Lower leg skin (tissue), 4 donors: ENCODE data around the gene PIK3CA. TPM values are rescaled to one million over a fixed set of nuclear protein-coding genes. Genes with fewer than 3 reads are reported as not detected.

Source experiments
- DNase-seq, 2 donors: peaks; one replicate each; pipeline ENCODE4 v3.0.0-alpha.2; 2019; ENCODE audit warnings: low spot score in 2 of 2
- H3K4me3 ChIP-seq: fragments of 200-600 bp; sonication (generic); 2 replicates; pipeline ENCODE4 v1.5.1; 2017; ENCODE audit warnings: mild to moderate bottlenecking, low read depth; ENCODE audit not compliant: poor library complexity, severe bottlenecking
- CTCF ChIP-seq, 3 donors: fragments of 450-650 bp; IDR thresholded peaks; one replicate each; pipeline ENCODE4 v1.5.1; 2016; ENCODE audit warnings: antibody characterized with exemption in 3 of 3, mild to moderate bottlenecking in 3 of 3, moderate library complexity in 2 of 3
- POLR2A ChIP-seq, 2 donors: fragments of 450-650 bp; IDR thresholded peaks; one replicate each; pipeline ENCODE4 v1.6.1; 2016 to 2017; ENCODE audit warnings: antibody characterized with exemption in 2 of 2, mild to moderate bottlenecking in 1 of 2, moderate library complexity in 1 of 2
- WGBS, 2 donors: methylation state at CpG; one replicate each; pipeline ENCODE4 v1.1.5; 2018; 5-methylcytosine and 5-hydroxymethylcytosine counted together
- intact Hi-C: fragments of 100-400 bp; cut with DNase I; formaldehyde crosslinking; loops from one replicate; pipeline ENCODE4 v1.15.0; 2023; ENCODE audit warnings: low total_unique reads
- total RNA-seq, 4 donors: library from RNA; depleted of rRNA; stranded (reverse); fragments of >200 nt; gene quantifications; one replicate each; pipeline ENCODE4 v1.1.0, GENCODE V29; 2016

The PIK3CA gene
- total RNA-seq, 4 donors from 2014 or later = 18.4 to 22.4 (median 21.3) TPM

- no peak for DNase-seq
- intact Hi-C loops = no loop called here
- WGBS, 2 donors = 81 to 90% methylated on average over 2 of the region's 2 CpGs
- TF ChIP-seq POLR2A (IDR thresholded peaks at IDR 0.05) (no peak), CTCF (IDR thresholded peaks at IDR 0.05) (no peak)
- H3K4me3 ChIP-seq = no peak overlapping the region
Measured at GRCh38 chr3:179223548-179223947, 75.4 kb downstream of the PIK3CA start.

GRCh38 chr3:179224584-179224983 is 76.4 kb downstream of the PIK3CA start:
- TF ChIP-seq CTCF (IDR thresholded peaks at IDR 0.05) (no peak), POLR2A (IDR thresholded peaks at IDR 0.05) (no peak)
- WGBS, 2 donors = 93 to 96% methylated on average over 1 of the region's 1 CpG
- H3K4me3 ChIP-seq = no peak overlapping the region
- DNase-seq = no peak
- intact Hi-C loops = no loop called here

GRCh38 chr3:179227349-179227748 is 79.2 kb downstream of the PIK3CA start:
- 94 to 95% methylated on average over 3 of the region's 3 CpGs for WGBS, 2 donors
- TF ChIP-seq CTCF (IDR thresholded peaks at IDR 0.05) (no peak), POLR2A (IDR thresholded peaks at IDR 0.05) (no peak)
- intact Hi-C loops = no loop called here
- no peak for DNase-seq
- no peak overlapping the region for H3K4me3 ChIP-seq

GRCh38 chr3:179229177-179229576 is 81.0 kb downstream of the PIK3CA start:
- DNase-seq = no peak
- TF ChIP-seq POLR2A (IDR thresholded peaks at IDR 0.05) = no peak
- no peak for TF ChIP-seq CTCF (IDR thresholded peaks at IDR 0.05)
- no peak overlapping the region for H3K4me3 ChIP-seq
- WGBS, 2 donors = 67 to 78% methylated on average over 5 of the region's 5 CpGs
- intact Hi-C loops = no loop called here

GRCh38 chr3:179233043-179233442 is 84.9 kb downstream of the PIK3CA start:
- 95 to 97% methylated on average over 3 of the region's 3 CpGs for WGBS, 2 donors
- intact Hi-C loops = no loop called here
- H3K4me3 ChIP-seq = no peak overlapping the region
- TF ChIP-seq POLR2A (IDR thresholded peaks at IDR 0.05) (no peak), CTCF (IDR thresholded peaks at IDR 0.05) (no peak)
- DNase-seq = no peak

GRCh38 chr3:179234199-179234598 is 86.0 kb downstream of the PIK3CA start:
- WGBS, 2 donors = 94% methylated on average over 4 of the region's 4 CpGs
- no peak for DNase-seq
- TF ChIP-seq CTCF (IDR thresholded peaks at IDR 0.05) = no peak
- no peak overlapping the region for H3K4me3 ChIP-seq
- intact Hi-C loops = no loop called here
